Hepatocyte (in vitro differentiated cells): ENCODE data around the gene DTNBP1. TPM values are rescaled to one million over a fixed set of nuclear protein-coding genes. Genes with fewer than 3 reads are reported as not detected.

Experiments used
- DNase-seq: peaks from one replicate; pipeline ENCODE4 v3.0.0-alpha.2; 2016; ENCODE audit warnings: low spot score
- H2AFZ ChIP-seq: fragments of 200-600 bp; sonication (generic); 2 replicates; pipeline ENCODE4 v1.6.0; 2016; ENCODE audit warnings: antibody characterized with exemption, mild to moderate bottlenecking
- H3K27ac ChIP-seq: fragments of 200-600 bp; sonication (generic); 2 replicates; pipeline ENCODE4 v1.5.1; 2016; ENCODE audit warnings: mild to moderate bottlenecking
- H3K27me3 ChIP-seq: fragments of 200-600 bp; sonication (generic); 2 replicates; pipeline ENCODE4 v1.6.1; 2016
- H3K36me3 ChIP-seq: fragments of 200-600 bp; sonication (generic); replicated peaks from 2 replicates; pipeline ENCODE4 v1.5.1; 2016; ENCODE audit warnings: low read depth; ENCODE audit not compliant: insufficient read depth
- H3K4me1 ChIP-seq: fragments of 200-600 bp; sonication (generic); 2 replicates; pipeline ENCODE4 v1.5.1; 2016; ENCODE audit warnings: mild to moderate bottlenecking, moderate library complexity; ENCODE audit not compliant: insufficient read depth
- H3K4me2 ChIP-seq: fragments of 200-600 bp; sonication (generic); 2 replicates; pipeline ENCODE4 v1.6.0; 2016
- H3K4me3 ChIP-seq: fragments of 200-600 bp; sonication (generic); 2 replicates; pipeline ENCODE4 v1.5.1; 2016; ENCODE audit warnings: mild to moderate bottlenecking
- H3K79me2 ChIP-seq: fragments of 200-600 bp; sonication (generic); 2 replicates; pipeline ENCODE4 v1.6.0; 2017; ENCODE audit warnings: mild to moderate bottlenecking
- H3K9me2 ChIP-seq: fragments of 200-600 bp; sonication (generic); replicated peaks from 2 replicates; pipeline ENCODE4 v1.6.0; 2017; ENCODE audit warnings: mild to moderate bottlenecking; ENCODE audit not compliant: insufficient read depth
- H3K9me3 ChIP-seq: fragments of 200-600 bp; sonication (generic); 2 replicates; pipeline ENCODE4 v1.5.1; 2016; ENCODE audit warnings: low read depth, mild to moderate bottlenecking
- H4K20me1 ChIP-seq: fragments of 200-600 bp; sonication (generic); 2 replicates; pipeline ENCODE4 v1.6.0; 2016; ENCODE audit warnings: mild to moderate bottlenecking; ENCODE audit not compliant: insufficient read depth, poor library complexity, severe bottlenecking
- EZH2 ChIP-seq: fragments of 200-600 bp; sonication (generic); IDR thresholded peaks from 2 replicates; pipeline ENCODE4 v1.6.1; 2016; ENCODE audit warnings: antibody characterized with exemption, mild to moderate bottlenecking, borderline replicate concordance
- EZH2phosphoT487 ChIP-seq: fragments of 200-600 bp; sonication (generic); IDR thresholded peaks from one replicate; pipeline ENCODE4 v1.6.1; 2018; ENCODE audit warnings: antibody characterized with exemption, mild to moderate bottlenecking, low read depth, moderate library complexity; ENCODE audit not compliant: unreplicated experiment, severe bottlenecking
- WGBS: methylation state at CpG from one replicate; pipeline ENCODE4 v1.1.6; 2016; ENCODE audit warnings: low lambda C conversion rate; ENCODE audit errors: missing lambda C conversion rate; 5-methylcytosine and 5-hydroxymethylcytosine counted together
- polyA plus RNA-seq: library from polyadenylated mRNA; unstranded; fragments of >200 nt; fragmentation: Nextera tagmentation; extraction: Ambion mirVana; gene quantifications from 2 replicates; pipeline ENCODE4 v1.2.1, GENCODE V29; 2016
- small RNA-seq: library from RNA; depleted of rRNA; stranded (forward); fragments of <200 nt; gene quantifications from one replicate; pipeline ENCODE3, GENCODE V24; 2014
- total RNA-seq: library from RNA; depleted of rRNA; stranded (reverse); fragments of >200 nt; gene quantifications from 2 replicates; pipeline ENCODE4 v1.2.3, GENCODE V29; 2014
- TF ChIP-seq, protein P1 (sequence below): fragments of 200-600 bp; sonication (generic); IDR thresholded peaks from 2 replicates; pipeline ENCODE4 v1.5.1; 2016; ENCODE audit warnings: antibody characterized with exemption, mild to moderate bottlenecking; ENCODE audit not compliant: poor library complexity

DTNBP1 gene
- total and polyA plus RNA-seq, 2 experiments from 2014 or later: 3.4 to 25.6 TPM

DNA sequence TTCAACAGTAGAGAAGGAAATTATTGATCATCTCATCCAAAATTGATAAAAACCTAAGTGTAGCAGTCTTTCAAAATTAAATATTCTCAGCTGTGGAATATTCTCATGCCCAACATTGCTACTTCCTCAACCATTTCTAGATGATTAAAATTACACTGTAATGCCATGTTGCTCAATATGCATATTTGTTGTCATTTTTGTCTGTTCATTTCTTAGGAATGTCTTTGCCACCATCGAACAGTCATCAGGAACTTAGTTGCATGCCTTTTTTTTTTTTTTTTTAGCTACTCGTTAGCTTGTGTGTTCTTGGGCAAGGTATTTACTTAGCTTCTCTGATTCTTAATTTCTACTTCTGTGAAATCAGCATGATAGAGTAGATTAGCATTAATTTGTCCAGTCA lies 188.6 kb downstream of the DTNBP1 start:
- TF ChIP-seq, protein P1, sequence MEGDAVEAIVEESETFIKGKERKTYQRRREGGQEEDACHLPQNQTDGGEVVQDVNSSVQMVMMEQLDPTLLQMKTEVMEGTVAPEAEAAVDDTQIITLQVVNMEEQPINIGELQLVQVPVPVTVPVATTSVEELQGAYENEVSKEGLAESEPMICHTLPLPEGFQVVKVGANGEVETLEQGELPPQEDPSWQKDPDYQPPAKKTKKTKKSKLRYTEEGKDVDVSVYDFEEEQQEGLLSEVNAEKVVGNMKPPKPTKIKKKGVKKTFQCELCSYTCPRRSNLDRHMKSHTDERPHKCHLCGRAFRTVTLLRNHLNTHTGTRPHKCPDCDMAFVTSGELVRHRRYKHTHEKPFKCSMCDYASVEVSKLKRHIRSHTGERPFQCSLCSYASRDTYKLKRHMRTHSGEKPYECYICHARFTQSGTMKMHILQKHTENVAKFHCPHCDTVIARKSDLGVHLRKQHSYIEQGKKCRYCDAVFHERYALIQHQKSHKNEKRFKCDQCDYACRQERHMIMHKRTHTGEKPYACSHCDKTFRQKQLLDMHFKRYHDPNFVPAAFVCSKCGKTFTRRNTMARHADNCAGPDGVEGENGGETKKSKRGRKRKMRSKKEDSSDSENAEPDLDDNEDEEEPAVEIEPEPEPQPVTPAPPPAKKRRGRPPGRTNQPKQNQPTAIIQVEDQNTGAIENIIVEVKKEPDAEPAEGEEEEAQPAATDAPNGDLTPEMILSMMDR: no peak
- TF ChIP-seq EZH2phosphoT487 (no peak), EZH2 (no peak)
- Histone ChIP-seq H3K27ac (no peak overlapping the region), H3K4me1 (peaks cover 3% of the 10 kb centered on the region), H3K79me2 (peaks cover 9% of the 10 kb centered on the region), H3K9me3 (no peaks in the 10 kb centered on the region), H3K36me3 (no peaks in the 10 kb centered on the region), H3K9me2 (no peaks in the 10 kb centered on the region), H4K20me1 (no peaks in the 10 kb centered on the region), H3K4me2 (no peak overlapping the region), H3K27me3 (no peaks in the 10 kb centered on the region), H2AFZ (no peak overlapping the region), H3K4me3 (no peak overlapping the region)
- DNase-seq: no peak
- 98% methylated on average over 2 of the region's 2 CpGs for WGBS

DNA sequence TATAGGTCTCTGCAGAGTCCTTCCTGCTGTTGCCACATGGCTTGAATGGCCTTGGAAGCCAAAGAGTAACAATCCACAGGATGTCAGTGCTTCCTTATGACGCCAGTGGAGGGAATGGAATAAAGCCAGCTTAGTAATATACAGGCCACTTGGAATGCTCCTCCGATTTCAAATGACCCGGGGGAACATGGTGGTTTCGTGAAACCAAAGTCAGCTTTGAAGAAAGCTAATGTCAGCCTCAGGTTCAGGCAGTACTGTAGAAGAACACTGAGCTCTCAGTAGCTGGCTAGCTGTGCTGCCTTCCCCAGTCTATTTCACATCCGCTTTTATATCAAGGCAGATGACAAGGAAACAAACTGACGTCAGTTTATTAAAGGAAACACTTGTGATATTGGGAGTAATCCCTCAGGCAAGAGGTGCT lies 189.1 kb downstream of the DTNBP1 start:
- H3K79me2 ChIP-seq: peaks cover 7% of the 10 kb centered on the region
- H3K9me3 ChIP-seq: no peaks in the 10 kb centered on the region
- 79% methylated on average over 6 of the region's 6 CpGs for WGBS
- H2AFZ ChIP-seq: no peak overlapping the region
- H3K27me3 ChIP-seq: no peaks in the 10 kb centered on the region
- peaks cover 3% of the 10 kb centered on the region for H3K4me1 ChIP-seq
- H3K9me2 ChIP-seq: no peaks in the 10 kb centered on the region
- H3K4me2 ChIP-seq: no peak overlapping the region
- TF ChIP-seq EZH2: no peak
- TF ChIP-seq, protein P1: no peak
- TF ChIP-seq EZH2phosphoT487: no peak
- no peaks in the 10 kb centered on the region for H4K20me1 ChIP-seq
- H3K36me3 ChIP-seq: no peaks in the 10 kb centered on the region
- H3K4me3 ChIP-seq: no peak overlapping the region
- no peak overlapping the region for H3K27ac ChIP-seq
- no peak for DNase-seq

DNA sequence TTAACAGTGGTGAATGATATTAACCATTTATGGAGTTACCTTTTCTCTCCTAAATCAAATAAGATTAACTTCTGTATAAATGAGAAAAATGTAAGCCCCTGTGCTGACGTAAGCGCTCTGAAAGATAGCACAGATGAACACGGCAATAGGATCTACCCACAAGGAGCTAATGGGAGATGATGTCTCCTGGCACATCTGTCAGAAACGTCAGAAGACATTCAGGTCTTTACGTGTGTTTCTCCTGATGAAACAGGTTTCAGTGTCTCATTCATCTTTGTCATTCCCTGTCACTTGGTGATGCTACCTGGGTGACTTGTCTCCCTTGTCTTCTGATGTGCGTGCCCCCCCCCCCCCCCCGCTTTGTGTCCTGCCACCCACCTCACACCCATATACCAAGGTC lies 189.7 kb downstream of the DTNBP1 start:
- Histone ChIP-seq H3K4me1 (peaks cover 3% of the 10 kb centered on the region), H2AFZ (no peak overlapping the region), H4K20me1 (no peaks in the 10 kb centered on the region), H3K36me3 (no peaks in the 10 kb centered on the region), H3K27me3 (no peaks in the 10 kb centered on the region), H3K79me2 (peaks cover 4% of the 10 kb centered on the region), H3K9me2 (no peaks in the 10 kb centered on the region), H3K4me2 (no peak overlapping the region), H3K27ac (no peak overlapping the region), H3K4me3 (no peak overlapping the region), H3K9me3 (no peaks in the 10 kb centered on the region)
- no peak for DNase-seq
- TF ChIP-seq EZH2phosphoT487: no peak
- TF ChIP-seq EZH2: no peak
- TF ChIP-seq, protein P1: no peak
- WGBS: 92% methylated on average over 7 of the region's 7 CpGs

Small RNA genes lying within 50 kb of the gene (small RNA-seq; reads per million reads assigned to genes)
- not detected for gene RF00001
